Right kidney (tissue), 1 donor: ENCODE results near the gene CUEDC1.
A peak's percentile ranks its signal among the peaks of the same experiment; 100 is the strongest.

Experiments used
- DNase-seq: peaks from one replicate; pipeline ENCODE4 v3.0.0-alpha.2; 2016

CUEDC1 gene

GRCh38 chr17:57895382-57896060, 59.7 kb downstream of the CUEDC1 start:
- DNase-seq, result no peak

- DNase-seq, result no peak
Measured at GRCh38 chr17:57894848-57895247, 60.4 kb downstream of the CUEDC1 start.

- peak; percentile 77 for DNase-seq
Measured at GRCh38 chr17:57892820-57893595, 62.2 kb downstream of the CUEDC1 start.

GRCh38 chr17:57892146-57892819, 62.9 kb downstream of the CUEDC1 start:
- peak; percentile 68 for DNase-seq

GRCh38 chr17:57890857-57891232, 64.4 kb downstream of the CUEDC1 start:
- no peak for DNase-seq

- DNase-seq, result no peak
Measured at GRCh38 chr17:57889892-57890856, 65.0 kb downstream of the CUEDC1 start.

- no peak for DNase-seq
Measured at GRCh38 chr17:57889252-57889651, 66.0 kb downstream of the CUEDC1 start.

GRCh38 chr17:57888311-57889216, 66.6 kb downstream of the CUEDC1 start:
- DNase-seq, result no peak

GRCh38 chr17:57887161-57887560, 68.1 kb downstream of the CUEDC1 start:
- DNase-seq, result no peak

GRCh38 chr17:57886020-57886419, 69.2 kb downstream of the CUEDC1 start:
- DNase-seq, result no peak

GRCh38 chr17:57885148-57885915, 69.9 kb downstream of the CUEDC1 start:
- DNase-seq, result no peak

- no peak for DNase-seq
Measured at GRCh38 chr17:57881783-57882351, 73.3 kb downstream of the CUEDC1 start.

- no peak for DNase-seq
Measured at GRCh38 chr17:57881143-57881542, 74.1 kb downstream of the CUEDC1 start.

GRCh38 chr17:57880086-57880456, 75.1 kb downstream of the CUEDC1 start:
- no peak for DNase-seq

- DNase-seq, result no peak
Measured at GRCh38 chr17:57879437-57880085, 75.7 kb downstream of the CUEDC1 start.

- no peak for DNase-seq
Measured at GRCh38 chr17:57877803-57878377, 77.3 kb downstream of the CUEDC1 start.

GRCh38 chr17:57876866-57877237, 78.4 kb downstream of the CUEDC1 start:
- no peak for DNase-seq

- DNase-seq, result no peak
Measured at GRCh38 chr17:57876023-57876865, 79.0 kb downstream of the CUEDC1 start.
